Stimulated activated naive CD4-positive, alpha-beta T cell (primary cell): ENCODE data around the gene HMMR.

Experiments used
- DNase-seq, 6 experiments: peaks; one replicate each; lab custom pipeline; 2025; lab: John Stamatoyannopoulos, UW

HMMR gene

GRCh38 chr5:163459462-163459818, 992 bp upstream of the HMMR start:
- DNase-seq, result no peak

GRCh38 chr5:163459819-163460561, 442 bp upstream of the HMMR start, which contains the start of gene NUDCD2:
NUDCD2 (minus strand) TSS chr5:163460102; CDS start chr5:163460050, 52 bp downstream.
- DNase-seq, result peak; percentile 96 to 100 (median 98)

- no peak for DNase-seq
These were observed 2.6 kb downstream of the HMMR start for GRCh38 chr5:163463063-163463435.

GRCh38 chr5:163467682-163468081, 7.2 kb downstream of the HMMR start:
- DNase-seq, result no peak

- peak in 3 of 6 experiments; percentile 3 to 32 (median 9) for DNase-seq
These were observed 13.3 kb downstream of the HMMR start for GRCh38 chr5:163473635-163474243.

- DNase-seq, result no peak
These were observed 15.0 kb downstream of the HMMR start for GRCh38 chr5:163475411-163475810.

GRCh38 chr5:163478126-163478981, 17.9 kb downstream of the HMMR start:
- no peak for DNase-seq

- DNase-seq, result no peak
These were observed 18.5 kb downstream of the HMMR start for GRCh38 chr5:163478982-163479271.

- peak in 2 of 6 experiments; percentile 1 to 2 for DNase-seq
These were observed 28.8 kb downstream of the HMMR start for GRCh38 chr5:163489055-163489744.

GRCh38 chr5:163489745-163490075, 29.3 kb downstream of the HMMR start:
- no peak for DNase-seq

GRCh38 chr5:163496286-163496685, 35.9 kb downstream of the HMMR start:
- DNase-seq, result no peak

- DNase-seq, result no peak
These were observed 36.9 kb downstream of the HMMR start for GRCh38 chr5:163497315-163497714.

GRCh38 chr5:163498886-163499285, 38.5 kb downstream of the HMMR start:
- no peak for DNase-seq

GRCh38 chr5:163502521-163502920, 42.1 kb downstream of the HMMR start:
- no peak for DNase-seq

- DNase-seq, result peak in 3 of 6 experiments; percentile 12 to 48 (median 34)
These were observed 43.0 kb downstream of the HMMR start for GRCh38 chr5:163503106-163504078.

- DNase-seq, result peak in 5 of 6 experiments; percentile 8 to 60 (median 11)
These were observed 43.9 kb downstream of the HMMR start for GRCh38 chr5:163504079-163504931.

- no peak for DNase-seq
These were observed 44.6 kb downstream of the HMMR start for GRCh38 chr5:163505049-163505367.

- DNase-seq, result peak; percentile 91 to 98 (median 96)
These were observed 45.1 kb downstream of the HMMR start, which contains the start of gene MAT2B for GRCh38 chr5:163505368-163506094. MAT2B (plus strand) TSS chr5:163505619; CDS start chr5:163505687, 68 bp downstream.

- no peak for DNase-seq
These were observed 45.6 kb downstream of the HMMR start for GRCh38 chr5:163506095-163506457.

GRCh38 chr5:163506726-163507125, 46.3 kb downstream of the HMMR start:
- DNase-seq, result peak in 2 of 6 experiments; percentile 3 to 8
